Measurements from ENCODE around the gene NHLH1.

DNA sequence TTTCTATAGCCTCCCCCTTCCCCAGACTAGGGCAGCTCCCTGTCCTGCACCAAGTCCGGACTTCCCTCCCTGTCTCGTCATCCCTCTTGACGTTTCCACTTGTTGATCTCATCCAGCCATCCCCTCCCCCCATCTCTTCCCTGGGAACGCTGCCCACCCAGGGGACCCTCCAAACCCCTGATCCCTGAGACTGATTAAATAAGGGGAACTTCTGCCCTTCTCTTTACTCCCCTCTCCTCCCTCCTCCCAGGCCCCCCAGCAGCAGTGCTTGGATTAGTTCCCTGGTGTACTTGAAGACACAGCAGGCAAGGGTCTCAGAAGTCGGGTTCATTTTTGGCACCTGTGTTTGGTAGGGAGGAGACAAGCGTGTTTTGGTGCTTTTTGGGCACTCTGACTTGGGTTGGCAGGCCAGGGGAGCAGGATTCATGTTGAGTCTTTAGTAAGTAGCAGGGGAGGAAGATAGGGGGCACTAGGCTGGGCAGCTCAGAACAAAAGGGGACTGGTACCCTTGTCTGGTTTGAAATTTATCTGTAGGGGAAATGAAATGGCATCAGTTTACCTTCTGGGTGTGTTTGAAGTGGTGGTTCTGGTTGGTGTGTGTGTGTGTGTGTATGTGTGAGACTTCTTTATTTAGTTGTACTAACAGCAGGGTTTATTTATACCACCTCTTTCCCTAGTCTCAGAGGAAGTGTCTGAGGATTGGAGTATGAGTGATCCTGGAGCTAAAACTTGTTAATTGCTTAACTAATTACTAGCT, 44.6 kb downstream of the NHLH1 start:
- TF ChIP-seq, protein P1, sequence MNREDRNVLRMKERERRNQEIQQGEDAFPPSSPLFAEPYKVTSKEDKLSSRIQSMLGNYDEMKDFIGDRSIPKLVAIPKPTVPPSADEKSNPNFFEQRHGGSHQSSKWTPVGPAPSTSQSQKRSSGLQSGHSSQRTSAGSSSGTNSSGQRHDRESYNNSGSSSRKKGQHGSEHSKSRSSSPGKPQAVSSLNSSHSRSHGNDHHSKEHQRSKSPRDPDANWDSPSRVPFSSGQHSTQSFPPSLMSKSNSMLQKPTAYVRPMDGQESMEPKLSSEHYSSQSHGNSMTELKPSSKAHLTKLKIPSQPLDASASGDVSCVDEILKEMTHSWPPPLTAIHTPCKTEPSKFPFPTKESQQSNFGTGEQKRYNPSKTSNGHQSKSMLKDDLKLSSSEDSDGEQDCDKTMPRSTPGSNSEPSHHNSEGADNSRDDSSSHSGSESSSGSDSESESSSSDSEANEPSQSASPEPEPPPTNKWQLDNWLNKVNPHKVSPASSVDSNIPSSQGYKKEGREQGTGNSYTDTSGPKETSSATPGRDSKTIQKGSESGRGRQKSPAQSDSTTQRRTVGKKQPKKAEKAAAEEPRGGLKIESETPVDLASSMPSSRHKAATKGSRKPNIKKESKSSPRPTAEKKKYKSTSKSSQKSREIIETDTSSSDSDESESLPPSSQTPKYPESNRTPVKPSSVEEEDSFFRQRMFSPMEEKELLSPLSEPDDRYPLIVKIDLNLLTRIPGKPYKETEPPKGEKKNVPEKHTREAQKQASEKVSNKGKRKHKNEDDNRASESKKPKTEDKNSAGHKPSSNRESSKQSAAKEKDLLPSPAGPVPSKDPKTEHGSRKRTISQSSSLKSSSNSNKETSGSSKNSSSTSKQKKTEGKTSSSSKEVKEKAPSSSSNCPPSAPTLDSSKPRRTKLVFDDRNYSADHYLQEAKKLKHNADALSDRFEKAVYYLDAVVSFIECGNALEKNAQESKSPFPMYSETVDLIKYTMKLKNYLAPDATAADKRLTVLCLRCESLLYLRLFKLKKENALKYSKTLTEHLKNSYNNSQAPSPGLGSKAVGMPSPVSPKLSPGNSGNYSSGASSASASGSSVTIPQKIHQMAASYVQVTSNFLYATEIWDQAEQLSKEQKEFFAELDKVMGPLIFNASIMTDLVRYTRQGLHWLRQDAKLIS (CRISPR knock-in tag; IDR thresholded peaks at IDR 0.05; ENCODE audit: borderline replicate concordance), result no peak
- no peak for TF ChIP-seq NFYB (CRISPR knock-in tag; conservative IDR thresholded peaks at IDR 0.05; ENCODE audit: low read depth)
- TF ChIP-seq, protein P2, sequence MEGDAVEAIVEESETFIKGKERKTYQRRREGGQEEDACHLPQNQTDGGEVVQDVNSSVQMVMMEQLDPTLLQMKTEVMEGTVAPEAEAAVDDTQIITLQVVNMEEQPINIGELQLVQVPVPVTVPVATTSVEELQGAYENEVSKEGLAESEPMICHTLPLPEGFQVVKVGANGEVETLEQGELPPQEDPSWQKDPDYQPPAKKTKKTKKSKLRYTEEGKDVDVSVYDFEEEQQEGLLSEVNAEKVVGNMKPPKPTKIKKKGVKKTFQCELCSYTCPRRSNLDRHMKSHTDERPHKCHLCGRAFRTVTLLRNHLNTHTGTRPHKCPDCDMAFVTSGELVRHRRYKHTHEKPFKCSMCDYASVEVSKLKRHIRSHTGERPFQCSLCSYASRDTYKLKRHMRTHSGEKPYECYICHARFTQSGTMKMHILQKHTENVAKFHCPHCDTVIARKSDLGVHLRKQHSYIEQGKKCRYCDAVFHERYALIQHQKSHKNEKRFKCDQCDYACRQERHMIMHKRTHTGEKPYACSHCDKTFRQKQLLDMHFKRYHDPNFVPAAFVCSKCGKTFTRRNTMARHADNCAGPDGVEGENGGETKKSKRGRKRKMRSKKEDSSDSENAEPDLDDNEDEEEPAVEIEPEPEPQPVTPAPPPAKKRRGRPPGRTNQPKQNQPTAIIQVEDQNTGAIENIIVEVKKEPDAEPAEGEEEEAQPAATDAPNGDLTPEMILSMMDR (IDR thresholded peaks at IDR 0.05), result no peak
- TF ChIP-seq SP1 (CRISPR knock-in tag; conservative IDR thresholded peaks at IDR 0.05), result no peak
- no peak for TF ChIP-seq ESRRA (CRISPR knock-in tag; IDR thresholded peaks at IDR 0.05; ENCODE audit: borderline replicate concordance)
- no peak for TF ChIP-seq RELA (CRISPR knock-in tag; IDR thresholded peaks at IDR 0.05; ENCODE audit: borderline replicate concordance)
- no peak for TF ChIP-seq NR1H2 (CRISPR knock-in tag; IDR thresholded peaks at IDR 0.05)

Data from WTC11 (cell line).